HCT116 (cell line): ENCODE measurements around the gene DTD1.

Source experiments
- EGR1 ChIP-seq: IDR thresholded peaks from 2 replicates; pipeline ENCODE4 v1.6.1; 2012; ENCODE audit warnings: low read depth
- ELF1 ChIP-seq: IDR thresholded peaks from 2 replicates; pipeline ENCODE4 v1.6.1; 2012; ENCODE audit warnings: low read depth, borderline replicate concordance
- EZH2 ChIP-seq: fragments of 200-600 bp; sonication (generic); IDR thresholded peaks from 2 replicates; pipeline ENCODE4 v1.6.1; 2017; ENCODE audit warnings: antibody characterized with exemption, mixed run types
- EZH2phosphoT487 ChIP-seq: fragments of 200-600 bp; IDR thresholded peaks from 2 replicates; pipeline ENCODE4 v1.6.1; 2018; ENCODE audit warnings: antibody characterized with exemption, borderline replicate concordance
- FOSL1 ChIP-seq: IDR thresholded peaks from 2 replicates; pipeline ENCODE4 v1.6.1; 2012; ENCODE audit warnings: low read depth
- JUND ChIP-seq: IDR thresholded peaks from 2 replicates; pipeline ENCODE4 v1.6.1; 2012
- MAX ChIP-seq: IDR thresholded peaks from 2 replicates; pipeline ENCODE4 v1.6.1; 2012
- POLR2A ChIP-seq: IDR thresholded peaks from 2 replicates; pipeline ENCODE4 v1.7.0; 2011; ENCODE audit warnings: borderline replicate concordance; ENCODE audit not compliant: insufficient read depth, insufficient read length; ENCODE audit errors: extremely low read depth
- POLR2AphosphoS5 ChIP-seq: IDR thresholded peaks from 2 replicates; pipeline ENCODE4 v1.6.1; 2011; ENCODE audit warnings: mild to moderate bottlenecking, low read depth, low read length, moderate library complexity
- REST ChIP-seq: IDR thresholded peaks from 2 replicates; pipeline ENCODE4 v1.6.1; 2012; ENCODE audit warnings: low read depth
- SIN3A ChIP-seq: IDR thresholded peaks from 2 replicates; pipeline ENCODE4 v1.6.1; 2012; ENCODE audit warnings: low read depth
- YY1 ChIP-seq: IDR thresholded peaks from 2 replicates; pipeline ENCODE4 v1.6.1; 2011; ENCODE audit warnings: low read length, low read depth, moderate library complexity, mild to moderate bottlenecking; ENCODE audit not compliant: insufficient replicate concordance; ENCODE audit errors: extremely low read depth
- ZFX ChIP-seq: fragments of 450-650 bp; IDR thresholded peaks from 2 replicates; pipeline ENCODE4 v1.6.1; 2017
- TF ChIP-seq, protein P1 (sequence below), 3 experiments: fragments of 200-600 bp in 1 of 3; sonication (generic) in 1 of 3; IDR thresholded peaks in 2 of 3; conservative IDR thresholded peaks in 1 of 3; 2 replicates each; pipeline ENCODE4 v1.5.1; 2012 to 2017; ENCODE audit warnings: low read depth in 2 of 3, low read length in 2 of 3, antibody characterized with exemption in 1 of 3, borderline replicate concordance in 1 of 3, control low read depth in 1 of 3, mild to moderate bottlenecking in 1 of 3, mixed read lengths in 1 of 3, mixed run types in 1 of 3, moderate library complexity in 1 of 3; ENCODE audit not compliant: insufficient read depth in 1 of 3

DNA sequence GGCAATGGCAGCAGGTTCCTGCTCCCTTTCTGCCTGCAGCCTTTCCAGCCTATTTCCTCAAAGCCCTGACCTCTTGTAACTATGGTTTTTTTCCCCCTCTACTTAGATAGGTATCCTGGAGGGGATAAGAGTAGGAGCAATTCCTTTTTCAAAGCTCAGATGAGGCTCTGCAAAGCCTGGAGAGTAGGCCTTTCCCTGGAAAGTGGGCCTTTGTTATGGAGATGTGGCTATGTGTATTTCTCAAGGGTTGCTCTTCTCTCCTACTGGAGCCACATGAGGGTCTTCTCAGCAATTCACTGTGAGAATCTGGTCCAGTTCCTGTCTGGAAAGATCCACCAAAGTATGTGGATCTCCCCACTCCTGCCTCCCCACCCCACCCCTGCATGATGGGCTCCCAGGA is 96.0 kb downstream of the DTD1 start:
- no peak for TF ChIP-seq POLR2AphosphoS5
- TF ChIP-seq, protein P1, sequence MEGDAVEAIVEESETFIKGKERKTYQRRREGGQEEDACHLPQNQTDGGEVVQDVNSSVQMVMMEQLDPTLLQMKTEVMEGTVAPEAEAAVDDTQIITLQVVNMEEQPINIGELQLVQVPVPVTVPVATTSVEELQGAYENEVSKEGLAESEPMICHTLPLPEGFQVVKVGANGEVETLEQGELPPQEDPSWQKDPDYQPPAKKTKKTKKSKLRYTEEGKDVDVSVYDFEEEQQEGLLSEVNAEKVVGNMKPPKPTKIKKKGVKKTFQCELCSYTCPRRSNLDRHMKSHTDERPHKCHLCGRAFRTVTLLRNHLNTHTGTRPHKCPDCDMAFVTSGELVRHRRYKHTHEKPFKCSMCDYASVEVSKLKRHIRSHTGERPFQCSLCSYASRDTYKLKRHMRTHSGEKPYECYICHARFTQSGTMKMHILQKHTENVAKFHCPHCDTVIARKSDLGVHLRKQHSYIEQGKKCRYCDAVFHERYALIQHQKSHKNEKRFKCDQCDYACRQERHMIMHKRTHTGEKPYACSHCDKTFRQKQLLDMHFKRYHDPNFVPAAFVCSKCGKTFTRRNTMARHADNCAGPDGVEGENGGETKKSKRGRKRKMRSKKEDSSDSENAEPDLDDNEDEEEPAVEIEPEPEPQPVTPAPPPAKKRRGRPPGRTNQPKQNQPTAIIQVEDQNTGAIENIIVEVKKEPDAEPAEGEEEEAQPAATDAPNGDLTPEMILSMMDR (IDR thresholded peaks at IDR 0.05 in 2 of 3, conservative IDR thresholded peaks at IDR 0.05 in 1 of 3; ENCODE audit: borderline replicate concordance in 1 of 3, insufficient read depth in 1 of 3, low read depth in 2 of 3, low read length in 2 of 3) = no peak
- no peak for TF ChIP-seq POLR2A
- no peak for TF ChIP-seq EZH2
- TF ChIP-seq YY1 = no peak
- TF ChIP-seq EZH2phosphoT487 = no peak
- no peak for TF ChIP-seq JUND
- no peak for TF ChIP-seq REST
- no peak for TF ChIP-seq ELF1
- no peak for TF ChIP-seq MAX
- no peak for TF ChIP-seq SIN3A
- no peak for TF ChIP-seq ZFX
- TF ChIP-seq EGR1 = no peak
- TF ChIP-seq FOSL1 = no peak
